ENCODE data around the gene PDS5A.
"Not testable (repeated sequence)": the region's sequence is repeated elsewhere in the genome, so short reads cannot be mapped to it uniquely, and the experiment has no call there.

Gene PDS5A

DNA sequence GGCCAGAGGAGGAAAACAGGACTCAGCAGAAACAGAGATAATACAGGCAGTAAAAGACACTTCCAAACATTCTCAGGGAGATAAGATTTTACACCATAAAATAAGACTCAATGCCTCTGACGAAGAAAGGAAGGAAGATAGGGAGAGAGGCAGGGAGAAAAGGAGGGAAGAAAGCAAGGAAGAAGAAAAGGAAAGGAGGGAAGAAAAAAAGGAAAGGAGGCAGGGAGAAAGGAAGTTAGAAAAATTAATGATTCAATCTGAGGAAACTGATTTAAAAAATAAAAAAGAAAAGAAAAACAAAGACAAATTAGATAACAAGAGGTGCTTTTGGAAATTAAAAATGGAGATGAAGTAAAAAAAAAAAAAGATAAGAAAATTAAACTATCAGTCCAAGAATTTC, 72.1 kb downstream of the PDS5A start:
- DNase-seq (ENCODE audit: low spot score): no peak

DNA sequence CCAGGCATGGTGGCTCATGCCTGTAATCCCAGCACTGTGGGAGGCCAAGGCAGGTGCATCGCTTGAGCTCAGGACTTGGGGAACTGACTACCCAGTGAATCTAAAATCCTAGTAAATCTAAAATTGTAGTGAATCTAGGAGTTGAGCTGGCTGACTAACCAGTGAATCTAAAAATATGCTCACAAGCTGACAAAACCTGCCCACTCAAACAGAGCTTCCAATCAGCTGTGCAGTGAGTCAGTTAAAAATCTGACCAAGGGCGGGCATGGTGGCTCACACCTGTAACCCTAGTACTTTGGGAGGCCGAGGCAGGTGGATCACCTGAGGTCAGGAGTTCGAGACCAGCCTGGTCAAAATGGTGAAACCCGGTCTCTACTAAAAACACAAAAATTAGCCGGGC, 72.7 kb downstream of the PDS5A start:
- DNase-seq (ENCODE audit: low spot score): not testable (repeated sequence)

DNA sequence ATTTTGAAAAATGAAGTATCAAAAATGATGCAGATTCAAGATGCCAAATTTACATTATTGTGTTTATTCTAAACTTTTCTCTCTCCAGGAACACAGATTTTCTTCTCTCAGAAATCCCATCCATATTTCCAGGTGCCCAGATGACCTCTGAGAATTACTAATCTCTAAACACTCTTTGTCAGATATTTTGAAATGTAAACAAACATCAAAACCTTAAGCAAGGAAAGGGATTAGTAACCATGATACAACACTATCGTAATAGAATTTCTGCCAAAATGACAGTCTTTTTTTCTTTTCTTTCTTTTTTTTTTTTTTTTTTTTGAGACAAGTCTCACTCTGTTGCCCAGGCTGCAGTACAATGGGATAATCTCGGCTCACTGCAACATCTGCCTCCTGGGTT, 76.7 kb downstream of the PDS5A start:
- DNase-seq (ENCODE audit: low spot score): no peak

DNA sequence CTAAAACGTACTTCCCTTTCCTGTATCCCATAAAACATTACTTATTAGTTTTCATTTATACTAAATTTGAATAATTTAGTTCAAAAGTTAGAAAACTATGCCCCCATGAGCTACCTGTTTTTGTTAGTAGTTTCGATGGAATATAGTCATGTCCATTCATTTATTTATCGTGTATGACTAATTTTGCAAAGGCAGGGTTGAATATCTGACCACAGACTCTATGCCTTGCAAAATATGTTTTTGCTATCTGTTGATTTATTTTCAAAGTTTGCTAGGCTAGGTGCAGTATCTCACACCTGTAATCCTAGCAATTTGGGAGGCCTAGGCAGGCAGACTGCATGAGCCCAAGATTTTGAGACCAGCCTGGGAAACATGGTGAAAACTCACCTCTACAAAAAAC, 78.4 kb downstream of the PDS5A start:
- DNase-seq (ENCODE audit: low spot score): no peak

DNA sequence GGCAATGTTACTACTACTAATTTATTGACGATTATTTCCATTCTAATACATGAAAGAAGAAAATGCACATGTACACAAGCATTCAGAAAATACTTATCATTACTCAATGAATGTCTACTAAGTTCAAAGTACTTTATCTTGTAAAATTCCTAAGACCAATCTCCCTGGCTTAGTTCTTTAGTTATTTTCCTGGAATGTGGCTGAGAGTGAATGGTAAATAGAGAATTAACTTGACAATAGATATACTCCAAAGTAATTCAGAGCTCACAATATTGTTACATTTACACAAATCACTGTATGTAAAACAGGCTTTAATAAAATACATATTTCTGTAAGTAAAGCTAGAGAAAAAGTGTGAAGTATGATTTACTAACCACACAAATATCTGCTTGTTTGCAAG, 79.7 kb downstream of the PDS5A start:
- DNase-seq (ENCODE audit: low spot score): no peak

DNA sequence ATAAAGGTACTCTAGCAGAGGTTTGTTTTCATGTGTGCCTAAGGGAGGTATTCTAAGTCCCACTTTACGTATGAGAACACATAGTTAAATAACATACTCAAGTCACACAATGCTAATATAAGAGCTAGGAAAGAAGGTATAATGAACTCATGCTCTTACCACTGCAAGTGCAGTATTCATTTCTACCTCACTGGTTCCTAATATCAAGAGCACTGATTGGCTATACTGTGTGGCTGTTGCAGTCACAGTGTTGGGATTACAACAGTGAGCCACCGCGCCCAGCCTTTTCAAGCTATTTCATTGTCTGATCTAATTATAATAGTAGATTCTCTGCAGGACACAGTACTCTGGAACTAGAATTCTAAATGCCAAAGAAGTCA, 84.0 kb downstream of the PDS5A start:
- no peak for DNase-seq (ENCODE audit: low spot score)

DNA sequence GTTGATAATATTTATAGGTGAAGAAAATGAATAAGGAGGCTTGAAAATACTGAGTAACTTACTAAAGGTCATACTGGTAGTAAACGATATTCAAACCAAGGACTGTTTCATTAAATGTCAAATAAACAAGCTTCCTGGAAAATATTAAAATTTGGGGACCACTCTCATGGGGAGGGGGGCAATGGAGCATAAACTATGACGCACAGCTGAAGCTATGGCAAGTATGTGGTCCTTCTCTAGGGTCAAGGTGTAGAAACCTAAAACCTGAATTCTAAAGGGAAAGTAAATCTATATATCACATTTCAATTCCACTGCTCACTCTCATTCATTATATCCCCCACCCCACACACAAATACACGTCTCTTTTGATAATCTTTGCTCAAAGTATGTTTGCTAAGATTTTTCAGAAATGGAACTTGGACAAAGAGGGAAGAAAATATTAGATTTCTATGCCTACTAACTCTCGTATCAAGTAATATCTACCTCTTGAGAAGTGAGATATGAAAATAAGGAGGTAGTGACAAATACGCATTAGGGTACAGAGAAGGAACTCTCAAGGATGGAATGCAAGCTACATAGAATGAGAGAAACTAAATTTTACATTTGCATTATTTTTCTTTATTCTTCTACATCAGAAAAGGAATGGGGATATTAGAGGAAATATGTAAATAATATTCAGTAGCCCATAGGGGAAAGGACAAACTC, 84.6 kb downstream of the PDS5A start:
- DNase-seq (ENCODE audit: low spot score): no peak

DNA sequence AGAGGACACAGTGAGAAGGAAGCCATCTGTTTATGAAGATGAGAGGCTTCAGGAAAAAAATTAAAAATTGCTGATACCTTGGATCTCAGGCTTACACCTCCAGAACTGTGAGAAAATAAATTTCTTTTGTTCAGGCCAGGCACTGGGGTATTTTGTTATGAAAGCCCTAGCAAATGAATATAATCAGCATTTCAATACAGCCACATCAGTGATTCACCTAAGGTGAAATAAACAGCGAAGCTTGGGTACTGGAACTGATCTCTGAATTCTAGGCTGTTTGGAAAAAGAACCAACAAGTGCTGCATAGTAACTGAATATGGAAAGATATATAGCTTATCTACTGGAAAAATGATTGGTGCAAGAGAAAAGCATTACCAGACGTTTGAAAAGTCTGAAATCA, 88.5 kb downstream of the PDS5A start:
- no peak for DNase-seq (ENCODE audit: low spot score)

DNA sequence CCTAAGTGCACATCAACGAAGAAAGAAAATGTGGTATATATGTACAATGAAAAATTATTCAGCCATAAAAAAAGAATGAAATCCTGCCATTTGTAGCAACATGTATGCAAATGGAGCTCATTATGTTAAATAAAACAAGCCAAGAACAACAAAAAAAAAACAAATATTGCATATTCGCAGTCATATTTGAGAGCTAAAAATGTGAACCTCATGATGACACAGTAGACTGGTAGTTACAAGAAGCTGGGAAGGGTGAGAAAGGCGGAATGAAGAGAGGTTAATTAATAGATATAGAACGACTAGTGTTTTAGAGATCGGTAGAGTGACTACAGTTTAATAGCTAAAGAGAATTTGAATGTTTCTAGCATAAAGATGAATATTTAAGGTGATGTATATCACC, 89.2 kb downstream of the PDS5A start:
- no peak for DNase-seq (ENCODE audit: low spot score)

DNA sequence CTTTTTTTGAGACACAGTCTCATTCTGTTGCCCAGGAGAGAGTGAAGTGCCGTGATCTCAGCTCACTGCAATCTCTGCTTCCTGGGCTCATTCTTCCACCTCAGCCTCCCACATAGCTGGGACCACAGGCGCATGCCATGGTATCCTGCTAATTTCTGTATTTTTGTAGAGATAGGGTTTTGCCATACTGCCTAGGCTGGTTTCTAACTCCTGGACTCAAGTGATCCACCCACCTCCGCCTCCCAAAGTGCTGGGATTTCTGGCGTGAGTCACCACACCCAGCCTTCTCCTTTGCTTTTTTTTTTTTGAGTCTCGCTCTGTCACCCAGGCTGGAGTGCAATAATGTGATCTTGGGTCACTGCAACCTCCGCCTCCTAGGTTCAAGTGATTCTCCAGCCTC, 94.1 kb downstream of the PDS5A start:
- no peak for DNase-seq (ENCODE audit: low spot score)

DNA sequence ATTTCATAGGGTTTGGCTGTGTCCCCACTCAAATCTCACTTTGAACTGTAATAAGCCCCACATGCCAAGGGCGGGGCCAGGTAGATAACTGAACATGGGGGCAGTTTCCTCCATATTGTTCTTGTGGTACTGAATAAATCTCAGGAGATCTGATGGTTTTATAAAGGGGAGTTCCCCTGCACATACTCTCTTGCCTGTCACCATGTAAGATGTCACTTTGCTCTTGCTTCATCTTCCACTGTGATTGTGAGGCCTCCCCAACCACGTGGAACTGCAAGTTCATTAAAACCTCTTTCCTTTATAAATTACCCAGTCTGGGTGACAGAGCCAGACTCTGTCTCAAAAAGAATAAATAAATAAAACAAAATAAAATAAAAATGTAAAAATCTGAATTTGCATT, 95.9 kb downstream of the PDS5A start:
- DNase-seq (ENCODE audit: low spot score): no peak

DNA sequence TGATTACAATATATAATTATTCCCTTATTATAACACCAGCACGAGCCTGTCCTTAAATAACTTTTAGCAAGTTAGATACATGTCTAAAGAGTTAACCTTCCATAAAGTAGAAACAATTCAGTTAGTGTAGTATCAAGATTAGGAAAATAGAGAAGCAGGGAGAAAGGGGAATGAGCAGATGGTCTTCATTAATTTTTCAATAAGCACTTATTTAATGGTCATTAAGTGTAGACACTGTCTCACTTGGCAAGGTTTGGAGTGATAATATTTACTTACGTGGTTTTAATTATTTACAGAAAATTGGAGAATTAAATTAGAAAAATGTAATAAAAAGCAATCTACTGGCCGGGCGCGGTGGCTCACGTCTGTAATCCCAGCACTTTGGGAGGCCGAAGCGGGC, 99.7 kb downstream of the PDS5A start:
- DNase-seq (ENCODE audit: low spot score): no peak

DNA sequence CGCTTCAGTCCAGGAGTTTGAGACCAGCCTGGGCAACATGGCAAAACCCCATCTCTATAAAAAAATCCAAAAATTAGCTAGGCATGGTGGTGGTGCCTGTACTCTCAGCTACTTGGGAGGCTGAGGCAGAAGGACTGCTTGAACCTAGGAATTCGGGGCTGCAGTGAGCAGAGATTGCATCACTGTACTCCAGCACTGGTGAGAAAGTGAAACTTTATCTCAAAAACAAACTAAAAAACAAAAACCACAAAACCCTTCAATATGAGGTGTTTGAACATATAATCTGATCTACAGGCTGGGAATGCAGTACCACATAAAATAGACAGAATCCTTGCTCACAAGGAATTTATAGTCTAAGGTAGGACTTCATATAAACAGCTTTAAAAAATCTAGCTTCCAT, 103.9 kb downstream of the PDS5A start:
- no peak for DNase-seq (ENCODE audit: low spot score)

DNA sequence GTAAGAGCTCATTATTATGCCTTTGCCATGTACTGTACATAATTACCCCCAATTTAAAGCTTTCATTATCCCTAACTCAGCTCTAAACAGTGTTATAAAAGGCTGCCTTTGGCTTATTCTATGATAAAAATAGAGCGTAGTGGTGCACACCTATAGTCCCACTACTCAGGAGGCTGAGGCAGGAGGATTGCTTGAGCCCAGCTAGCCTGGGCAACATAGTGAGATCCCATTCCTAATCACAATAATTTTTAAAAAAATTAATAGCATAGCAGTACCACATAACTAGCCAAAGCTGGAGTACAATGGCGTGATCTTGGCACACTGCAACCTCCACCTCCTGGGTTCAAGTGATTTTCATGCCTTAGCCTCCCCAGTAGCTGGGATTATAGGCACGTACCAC, 112.4 kb downstream of the PDS5A start:
- no peak for DNase-seq (ENCODE audit: low spot score)

DNA sequence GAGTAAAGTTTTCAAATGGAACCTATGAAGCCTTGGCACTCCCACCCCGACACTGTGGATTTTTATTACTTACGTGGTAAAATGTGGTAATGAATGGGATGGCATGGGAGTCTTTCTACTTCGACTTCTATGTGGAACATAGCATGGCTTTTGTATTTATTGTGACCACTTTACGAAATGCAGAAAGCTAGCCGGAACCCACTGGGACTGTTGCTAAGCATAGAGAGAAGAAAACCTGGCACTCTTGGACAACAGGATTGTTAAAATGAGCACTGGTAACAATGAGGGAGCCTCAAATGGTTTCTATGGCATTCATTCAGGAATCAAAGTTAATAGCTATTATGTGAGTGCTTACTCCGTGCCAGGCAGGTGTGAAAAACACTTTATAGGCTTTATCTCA, 113.3 kb downstream of the PDS5A start:
- DNase-seq (ENCODE audit: low spot score): no peak

DNA sequence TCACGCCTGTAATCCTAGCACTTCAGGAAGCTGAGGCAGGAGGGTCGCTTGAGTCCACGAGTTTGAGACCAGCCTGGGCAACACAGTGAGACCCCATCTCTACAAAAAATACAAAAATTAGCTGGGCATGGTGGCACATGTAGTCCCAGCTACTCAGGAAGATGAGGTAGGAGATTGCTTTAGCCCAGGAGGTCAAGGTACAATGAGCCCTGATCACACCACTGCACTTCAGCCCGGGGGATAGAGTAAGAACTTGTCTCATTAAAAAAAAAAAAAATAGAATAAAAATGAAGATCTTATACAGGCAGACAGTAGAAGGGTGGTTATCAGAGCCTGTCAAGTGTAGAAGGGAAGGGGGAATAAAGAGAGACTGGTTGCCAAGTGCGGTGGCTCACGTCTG, 116.9 kb downstream of the PDS5A start:
- no peak for DNase-seq (ENCODE audit: low spot score)

DNA sequence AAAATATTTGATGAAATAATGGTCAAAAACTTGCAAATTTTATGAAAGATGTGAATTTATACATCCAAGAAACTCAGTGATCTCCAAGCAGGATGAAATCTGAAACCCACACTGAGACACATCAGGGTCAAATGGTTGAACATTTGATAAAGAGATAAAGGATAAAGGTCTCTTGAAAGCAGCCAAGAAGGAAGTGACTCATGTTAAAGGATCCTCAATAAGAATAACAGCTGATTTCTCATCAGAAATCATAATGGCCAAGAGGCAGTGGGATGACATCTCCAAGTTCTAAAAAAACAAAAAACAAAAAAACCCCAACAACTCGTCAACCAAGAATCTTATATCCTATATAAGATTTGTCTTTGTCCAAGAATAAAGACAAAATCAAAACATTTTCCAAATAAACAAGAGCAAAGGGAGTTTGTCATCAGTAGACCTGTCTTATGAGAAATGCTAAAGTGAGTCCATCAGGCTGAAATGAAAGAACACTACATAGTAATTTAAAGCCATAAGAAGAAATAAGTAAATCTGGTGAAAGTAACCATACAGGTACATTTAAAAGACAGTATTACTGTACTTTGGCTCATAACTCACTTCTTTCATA, 121.7 kb downstream of the PDS5A start:
- DNase-seq (ENCODE audit: low spot score): no peak

DNA sequence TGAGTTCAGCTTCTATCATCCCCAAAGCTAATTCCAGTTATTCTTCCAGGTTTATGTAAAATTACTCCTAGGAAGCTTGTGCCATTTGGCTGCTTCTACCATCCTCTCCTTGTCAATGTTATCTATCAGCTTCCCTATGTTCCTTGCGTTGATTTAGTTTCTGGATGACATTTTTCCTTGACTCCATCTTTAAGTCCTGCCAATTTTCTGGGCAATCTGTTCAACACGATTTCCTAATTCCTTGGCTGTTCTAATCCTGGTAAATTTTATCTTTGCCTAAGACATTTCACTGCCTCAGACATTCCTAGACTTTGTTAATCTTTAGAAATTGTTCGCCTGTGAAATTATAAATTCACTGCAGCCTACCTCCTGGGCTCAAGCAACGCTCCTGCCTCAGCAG, 125.1 kb downstream of the PDS5A start:
- DNase-seq (ENCODE audit: low spot score): no peak

DNA sequence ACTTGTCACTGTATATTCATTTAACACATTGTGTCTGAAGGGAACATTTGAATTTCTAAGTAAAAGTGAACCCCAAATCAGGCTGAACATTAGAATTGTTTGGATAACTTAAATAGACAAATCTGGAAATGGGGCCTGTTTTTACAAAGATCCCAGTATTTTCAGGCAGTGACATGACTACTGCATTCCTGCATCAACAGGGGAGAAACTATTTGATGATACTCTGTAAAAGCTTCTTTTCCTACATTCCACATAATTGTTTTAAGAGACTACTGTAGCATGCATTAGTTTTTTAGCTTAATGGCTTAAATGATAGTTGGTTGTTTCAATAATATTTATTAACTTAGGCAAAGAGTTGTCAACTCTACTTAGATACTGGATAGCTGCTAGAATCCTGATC, 127.0 kb downstream of the PDS5A start:
- DNase-seq (ENCODE audit: low spot score): no peak

DNA sequence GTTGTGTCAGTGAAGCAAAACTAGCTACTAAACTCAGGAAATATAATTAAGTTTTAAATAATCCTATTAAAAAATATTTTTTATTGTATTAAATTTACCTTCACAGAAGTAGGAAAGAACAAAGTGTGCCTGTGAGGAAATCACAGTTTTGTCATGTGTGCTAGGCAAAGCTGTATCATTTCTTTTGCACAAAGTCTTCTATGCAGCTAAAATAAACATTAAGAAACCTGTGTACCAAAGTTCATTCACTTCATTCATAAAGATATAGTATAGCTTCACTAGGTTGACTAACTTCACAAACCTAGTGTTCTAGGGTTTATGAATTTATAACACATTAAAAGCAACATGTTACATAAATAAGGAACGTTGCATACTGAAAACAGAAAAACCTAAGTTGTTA, 131.0 kb downstream of the PDS5A start:
- no peak for DNase-seq (ENCODE audit: low spot score)

DNA sequence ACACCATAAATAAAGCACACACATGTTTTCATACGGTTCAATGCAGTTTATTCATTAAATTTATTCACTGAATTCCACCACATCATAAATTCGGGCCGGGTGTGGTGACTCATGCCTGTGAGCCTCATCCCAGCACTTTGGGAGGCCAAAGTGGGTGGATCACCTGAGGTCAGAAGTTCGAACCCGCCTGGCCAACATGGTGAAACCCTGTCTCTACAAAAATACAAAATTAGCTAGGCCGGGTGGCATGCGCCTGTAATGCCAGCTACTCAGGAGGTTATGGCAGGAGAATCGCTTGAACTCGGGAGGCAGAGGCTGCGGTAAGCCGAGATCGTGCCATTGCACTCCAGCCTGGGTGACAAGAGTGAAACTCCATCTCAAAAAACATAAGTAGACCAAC, 131.6 kb downstream of the PDS5A start:
- DNase-seq (ENCODE audit: low spot score): no peak

DNA sequence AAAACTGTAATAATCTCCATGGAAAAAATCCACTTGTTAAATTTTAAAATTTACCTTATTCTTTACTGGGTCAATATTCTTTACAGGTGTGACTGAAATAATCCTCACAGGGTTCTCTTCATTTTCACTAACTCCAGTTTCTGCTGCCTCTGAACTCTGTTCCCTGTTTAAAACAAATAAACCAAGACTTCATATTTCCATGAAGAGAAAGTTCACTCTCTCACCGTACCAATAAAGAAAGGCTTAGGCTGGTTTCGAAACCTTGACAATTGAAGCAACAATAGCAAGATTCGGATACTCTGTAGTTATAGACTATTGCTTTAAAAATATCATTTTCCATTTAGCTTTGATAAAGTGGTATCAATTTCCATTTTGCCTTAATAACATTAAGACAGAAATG, 135.8 kb downstream of the PDS5A start:
- no peak for DNase-seq (ENCODE audit: low spot score)

DNA sequence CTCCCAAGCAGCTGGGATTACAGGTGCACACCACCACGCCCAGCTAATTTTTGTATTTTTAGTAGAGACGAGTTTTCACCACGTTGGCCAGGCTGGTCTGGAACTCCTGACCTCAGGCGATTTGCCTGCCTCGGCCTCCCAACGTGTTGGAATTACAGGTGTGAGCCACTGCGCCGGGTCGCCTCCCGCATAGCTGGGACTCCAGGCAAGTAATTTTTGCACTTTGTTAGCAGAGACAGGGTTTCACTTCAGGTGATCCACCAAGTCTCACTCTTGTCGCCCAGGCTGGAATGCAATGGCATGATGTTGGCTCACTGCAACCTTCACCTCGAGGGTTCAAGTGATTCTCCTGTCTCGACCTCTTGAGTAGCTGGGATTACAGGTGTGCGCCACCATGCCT, 137.2 kb downstream of the PDS5A start:
- DNase-seq (ENCODE audit: low spot score): not testable (repeated sequence)

DNA sequence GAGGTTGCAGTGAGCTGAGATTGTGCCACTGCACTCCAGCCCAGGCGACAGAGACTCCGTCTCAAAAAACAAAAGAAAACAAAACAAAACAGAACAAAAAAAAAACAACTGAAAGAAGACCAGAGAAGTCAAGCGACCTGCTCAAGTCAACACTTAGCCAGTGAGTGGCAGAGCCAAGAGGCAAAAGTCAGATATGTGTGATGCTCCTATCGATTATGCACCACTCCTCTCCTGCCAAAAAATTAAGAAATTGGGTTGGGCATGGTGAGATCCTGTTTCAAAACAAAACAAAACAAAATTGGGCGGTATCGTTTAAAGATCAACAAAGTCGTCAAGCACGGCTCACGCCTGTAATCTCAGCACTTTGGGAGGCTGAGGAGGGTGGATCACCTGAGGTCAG, 137.7 kb downstream of the PDS5A start:
- no peak for DNase-seq (ENCODE audit: low spot score)
